Hepatocyte (in vitro differentiated cells): ENCODE data around the gene POTEE.

Source experiments
- CTCF ChIP-seq: fragments of 200-600 bp; sonication (generic); IDR thresholded peaks from 2 replicates; pipeline ENCODE4 v1.5.1; 2016; ENCODE audit warnings: antibody characterized with exemption, mild to moderate bottlenecking; ENCODE audit not compliant: poor library complexity
- EZH2 ChIP-seq: fragments of 200-600 bp; sonication (generic); IDR thresholded peaks from 2 replicates; pipeline ENCODE4 v1.6.1; 2016; ENCODE audit warnings: antibody characterized with exemption, mild to moderate bottlenecking, borderline replicate concordance
- EZH2phosphoT487 ChIP-seq: fragments of 200-600 bp; sonication (generic); IDR thresholded peaks from one replicate; pipeline ENCODE4 v1.6.1; 2018; ENCODE audit warnings: antibody characterized with exemption, mild to moderate bottlenecking, low read depth, moderate library complexity; ENCODE audit not compliant: unreplicated experiment, severe bottlenecking

GRCh38 chr2:131168538-131168937 is 40.8 kb upstream of the POTEE start:
- no peak for TF ChIP-seq CTCF
- TF ChIP-seq EZH2, result no peak
- no peak for TF ChIP-seq EZH2phosphoT487
